A549 (cell line): Measurements from ENCODE around the gene TTC27. TPM values are rescaled to one million over a fixed set of nuclear protein-coding genes. Genes with fewer than 3 reads are reported as not detected.

Source experiments
- ATAC-seq, 2 experiments: fragments of 200-7000 bp in 1 of 2; fragments of >200 bp in 1 of 2; cut with Nextera tagmentation in 1 of 2; cut with Tn5 transposase in 1 of 2; 3 replicates each; pipeline versions ENCODE4 v1.8.0 to v1.9.1; 2018 to 2020; ENCODE audit warnings: mild to moderate bottlenecking in 1 of 2, moderate library complexity in 1 of 2
- CTCF ChIA-PET: fragments of 300-600 bp; sonication (Branson Sonifier 250); formaldehyde crosslinking; extraction: SDS; loops from one replicate; lab custom pipeline; 2021; ENCODE audit warnings: antibody characterized with exemption, inconsistent platforms; lab: Yijun Ruan, JAX
- POLR2A ChIA-PET: fragments of 350-600 bp; formaldehyde crosslinking; extraction: SDS; loops from one replicate; lab custom pipeline; 2021; ENCODE audit warnings: antibody characterized with exemption, inconsistent platforms; lab: Yijun Ruan, JAX
- DNase-seq, 2 experiments: peaks; one replicate each; pipeline versions ENCODE4 v3.0.0 to v3.0.0-alpha.2; 2011 to 2016; ENCODE audit warnings: low read depth in 1 of 2, low spot score in 1 of 2
- FAIRE-seq: peaks from 2 replicates; lab custom pipeline; 2011; peaks lifted over from hg19 to GRCh38; lab: Jason Lieb, UNC
- H3K27ac ChIP-seq, 2 experiments: fragments of >200 bp; sonication (Bioruptor Twin); formaldehyde crosslinking; 3 replicates each; pipeline ENCODE4 v1.5.1; 2016 to 2017
- H3K4me1 ChIP-seq: fragments of >200 bp; sonication (Bioruptor Twin); formaldehyde crosslinking; 3 replicates; pipeline ENCODE4 v1.6.1; 2016
- H3K4me2 ChIP-seq: fragments of >200 bp; sonication (Bioruptor Twin); formaldehyde crosslinking; 3 replicates; pipeline ENCODE4 v1.6.1; 2016
- H3K4me3 ChIP-seq: fragments of >200 bp; sonication (Bioruptor Twin); formaldehyde crosslinking; 3 replicates; pipeline ENCODE4 v1.5.1; 2016
- H3K9me3 ChIP-seq: fragments of >200 bp; sonication (Bioruptor Twin); formaldehyde crosslinking; 3 replicates; pipeline ENCODE4 v1.6.1; 2016
- BCL3 ChIP-seq: fragments of >200 bp; sonication (Bioruptor Twin); formaldehyde crosslinking; IDR thresholded peaks from 3 replicates; pipeline ENCODE4 v1.6.1; 2016
- BHLHE40 ChIP-seq: IDR thresholded peaks from 2 replicates; pipeline ENCODE4 v1.6.1; 2012; ENCODE audit warnings: low read depth, low read length, inconsistent platforms
- CBX8 ChIP-seq: fragments of 200-600 bp; sonication (generic); IDR thresholded peaks from 2 replicates; pipeline ENCODE4 v1.6.1; 2016
- CEBPB ChIP-seq, 2 experiments: fragments of >200 bp in 1 of 2; sonication (Bioruptor Twin) in 1 of 2; formaldehyde crosslinking in 1 of 2; IDR thresholded peaks; 2 replicates each; pipeline ENCODE4 v1.6.1; 2012 to 2016
- CHD4 ChIP-seq: fragments of 200-600 bp; sonication (generic); IDR thresholded peaks from 2 replicates; pipeline ENCODE4 v1.6.1; 2016; ENCODE audit warnings: antibody characterized with exemption, mild to moderate bottlenecking, borderline replicate concordance
- E2F6 ChIP-seq: IDR thresholded peaks from 2 replicates; pipeline ENCODE4 v1.6.1; 2012; ENCODE audit warnings: low read depth, borderline replicate concordance
- ESRRA ChIP-seq: fragments of 150-350 bp; IDR thresholded peaks from 2 replicates; pipeline ENCODE4 v1.6.1; 2014; ENCODE audit warnings: mild to moderate bottlenecking, low read length, borderline replicate concordance
- FOSL2 ChIP-seq, 2 experiments: fragments of 450-650 bp in 1 of 2; fragments of >200 bp in 1 of 2; sonication (Bioruptor Twin) in 1 of 2; formaldehyde crosslinking; IDR thresholded peaks; 2 replicates each; pipeline versions ENCODE4 v1.5.0 to v1.6.1; 2016 to 2020; ENCODE audit warnings: mild to moderate bottlenecking in 1 of 2, moderate library complexity in 1 of 2
- HOXB5 ChIP-seq: fragments of 250-450 bp; sonication (Bioruptor Pico); IDR thresholded peaks from 2 replicates; pipeline ENCODE4 v1.5.0; 2020; ENCODE audit warnings: mild to moderate bottlenecking, moderate library complexity
- JUNB ChIP-seq: fragments of >200 bp; sonication (Bioruptor Twin); formaldehyde crosslinking; IDR thresholded peaks from 2 replicates; pipeline ENCODE4 v1.6.1; 2016
- KDM1A ChIP-seq: fragments of 200-600 bp; sonication (generic); IDR thresholded peaks from 2 replicates; pipeline ENCODE4 v1.6.1; 2016; ENCODE audit warnings: low read depth, mild to moderate bottlenecking
- MAZ ChIP-seq: fragments of 150-350 bp; IDR thresholded peaks from 2 replicates; pipeline ENCODE4 v1.6.1; 2014; ENCODE audit warnings: antibody characterized with exemption, low read depth, low read length, borderline replicate concordance
- NFE2L2 ChIP-seq: fragments of 150-350 bp; conservative IDR thresholded peaks from 2 replicates; pipeline ENCODE4 v1.6.1; 2014; ENCODE audit warnings: low read length
- NPAS2 ChIP-seq: fragments of 250-450 bp; sonication (Bioruptor Pico); IDR thresholded peaks from 2 replicates; pipeline ENCODE4 v1.8.0; 2022; ENCODE audit warnings: mild to moderate bottlenecking, moderate library complexity, borderline replicate concordance
- NR3C1 ChIP-seq: fragments of >200 bp; sonication (Bioruptor Twin); formaldehyde crosslinking; IDR thresholded peaks from 3 replicates; pipeline ENCODE4 v1.6.1; 2017
- PHF8 ChIP-seq: fragments of 200-600 bp; sonication (generic); IDR thresholded peaks from 2 replicates; pipeline ENCODE4 v1.6.1; 2016; ENCODE audit warnings: low read depth, mild to moderate bottlenecking, antibody characterized with exemption, moderate library complexity, borderline replicate concordance
- POLR2A ChIP-seq: IDR thresholded peaks from 2 replicates; pipeline ENCODE4 v1.6.1; 2012; ENCODE audit warnings: mild to moderate bottlenecking, low read length
- POLR2AphosphoS2 ChIP-seq: conservative IDR thresholded peaks from 2 replicates; pipeline ENCODE4 v1.6.1; 2012; ENCODE audit warnings: low read length, improper control_type of control experiment, inconsistent platforms
- RARB ChIP-seq: fragments of 250-450 bp; sonication (Bioruptor Pico); IDR thresholded peaks from 2 replicates; pipeline ENCODE4 v1.8.0; 2021; ENCODE audit warnings: mild to moderate bottlenecking, moderate library complexity
- TP53 ChIP-seq: fragments of 250-450 bp; sonication (Bioruptor Pico); IDR thresholded peaks from 2 replicates; pipeline ENCODE4 v1.5.0; 2021; ENCODE audit warnings: mild to moderate bottlenecking, moderate library complexity
- USF2 ChIP-seq: fragments of 450-650 bp; IDR thresholded peaks from 2 replicates; pipeline ENCODE4 v1.6.1; 2014; ENCODE audit warnings: antibody characterized with exemption
- ZC3H11A ChIP-seq: fragments of 450-650 bp; IDR thresholded peaks from 2 replicates; pipeline ENCODE4 v1.6.1; 2014; ENCODE audit warnings: antibody characterized with exemption, mild to moderate bottlenecking
- whole genome bisulfite sequencing: methylation state at CpG from one replicate; pipeline ENCODE4 v1.1.6; 2017; ENCODE audit errors: missing lambda C conversion rate; 5-methylcytosine and 5-hydroxymethylcytosine counted together
- polyA plus RNA-seq, 4 experiments: library from polyadenylated mRNA; depleted of rRNA in 3 of 4; stranded (reverse); fragments of >200 nt; fragmentation: RNase III in 1 of 4; extraction: RNeasy Plus Mini Kit Qiagen cat#74134 plus additional on column Dnase treatment in 1 of 4; gene quantifications; 2 replicates in 3 of 4; 3 replicates in 1 of 4; pipeline ENCODE4 v1.2.3, GENCODE V29; 2011 to 2017
- TF ChIP-seq, protein P1 (sequence below): fragments of 200-600 bp; sonication (generic); IDR thresholded peaks from 2 replicates; pipeline ENCODE4 v1.6.1; 2016; ENCODE audit warnings: antibody characterized with exemption, mild to moderate bottlenecking, moderate library complexity
- TF ChIP-seq, protein P2 (sequence below): fragments of >200 bp; sonication (Bioruptor Twin); formaldehyde crosslinking; IDR thresholded peaks from 3 replicates; pipeline ENCODE4 v1.5.1; 2016
- TF ChIP-seq, protein P3 (sequence below): IDR thresholded peaks from 2 replicates; pipeline ENCODE4 v1.6.1; 2012

The TTC27 gene
- polyA plus RNA-seq, 2 of the 4 experiments (the other 2 are of a cell fraction), result 21.7 to 56.2 TPM

DNA sequence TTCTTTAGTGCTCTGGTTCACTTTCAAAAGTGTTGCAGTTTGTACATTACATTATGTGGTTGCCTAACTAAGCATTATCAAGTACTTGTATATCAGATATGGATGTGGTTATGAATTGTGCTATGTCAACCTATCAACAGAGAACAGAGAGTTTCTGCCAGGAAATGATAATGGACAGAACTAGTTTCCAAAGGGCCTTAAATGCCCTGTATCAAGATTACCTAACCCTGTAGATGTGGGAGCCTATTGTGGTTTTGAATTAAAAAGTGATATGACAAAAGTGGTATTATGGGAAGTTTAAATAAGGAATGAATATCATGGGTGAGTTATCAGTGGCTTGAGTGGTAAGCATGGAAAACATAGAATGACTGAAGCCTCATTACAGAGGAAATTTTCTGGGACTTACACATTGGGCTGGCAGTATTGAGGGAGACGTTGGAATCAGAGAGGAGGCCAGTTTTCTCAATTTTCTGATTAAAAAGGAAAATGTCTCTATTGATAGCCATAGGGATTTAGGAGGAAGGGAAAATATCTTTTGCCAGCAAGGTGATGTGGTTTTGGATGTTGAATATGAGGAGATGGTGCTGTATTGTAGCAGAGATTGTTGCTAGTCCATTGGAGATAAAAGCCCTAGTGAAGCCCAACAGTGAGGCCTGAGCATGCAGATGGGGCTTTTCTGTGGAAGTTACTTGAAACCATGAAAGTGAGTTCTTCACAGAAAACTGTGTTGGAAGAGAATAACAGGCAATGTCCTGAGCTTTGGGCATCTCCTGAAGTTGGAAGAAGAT lies 140.7 kb downstream of the TTC27 start:
- ChIA-PET CTCF (interaction anchor here (8.0 kb wide), 1 partner anchor 265 kb away, joined by 88 read pairs; no protein-coding TSS in a partner anchor), POLR2A (no interaction called here)
- DNase-seq (no peak), FAIRE-seq (no peak), ATAC-seq (no peak)
- Histone ChIP-seq H3K4me1 (no peaks in the 10 kb centered on the region), H3K4me2 (no peak overlapping the region), H3K27ac (no peak overlapping the region), H3K4me3 (no peak overlapping the region), H3K9me3 (no peaks in the 10 kb centered on the region)
- 79% methylated on average over 1 of the region's 1 CpG for WGBS
- TF ChIP-seq TP53 (CRISPR knock-in tag) (no peak), CHD4 (no peak), BHLHE40 (no peak), CBX8 (no peak), RARB (CRISPR knock-in tag) (no peak), NFE2L2 (no peak), NPAS2 (CRISPR knock-in tag) (no peak), FOSL2 (IDR thresholded peaks at IDR 0.05) (no peak), FOSL2 (CRISPR knock-in tag; IDR thresholded peaks at IDR 0.05) (no peak), MAZ (no peak), NR3C1 (no peak)
- TF ChIP-seq, protein P1, sequence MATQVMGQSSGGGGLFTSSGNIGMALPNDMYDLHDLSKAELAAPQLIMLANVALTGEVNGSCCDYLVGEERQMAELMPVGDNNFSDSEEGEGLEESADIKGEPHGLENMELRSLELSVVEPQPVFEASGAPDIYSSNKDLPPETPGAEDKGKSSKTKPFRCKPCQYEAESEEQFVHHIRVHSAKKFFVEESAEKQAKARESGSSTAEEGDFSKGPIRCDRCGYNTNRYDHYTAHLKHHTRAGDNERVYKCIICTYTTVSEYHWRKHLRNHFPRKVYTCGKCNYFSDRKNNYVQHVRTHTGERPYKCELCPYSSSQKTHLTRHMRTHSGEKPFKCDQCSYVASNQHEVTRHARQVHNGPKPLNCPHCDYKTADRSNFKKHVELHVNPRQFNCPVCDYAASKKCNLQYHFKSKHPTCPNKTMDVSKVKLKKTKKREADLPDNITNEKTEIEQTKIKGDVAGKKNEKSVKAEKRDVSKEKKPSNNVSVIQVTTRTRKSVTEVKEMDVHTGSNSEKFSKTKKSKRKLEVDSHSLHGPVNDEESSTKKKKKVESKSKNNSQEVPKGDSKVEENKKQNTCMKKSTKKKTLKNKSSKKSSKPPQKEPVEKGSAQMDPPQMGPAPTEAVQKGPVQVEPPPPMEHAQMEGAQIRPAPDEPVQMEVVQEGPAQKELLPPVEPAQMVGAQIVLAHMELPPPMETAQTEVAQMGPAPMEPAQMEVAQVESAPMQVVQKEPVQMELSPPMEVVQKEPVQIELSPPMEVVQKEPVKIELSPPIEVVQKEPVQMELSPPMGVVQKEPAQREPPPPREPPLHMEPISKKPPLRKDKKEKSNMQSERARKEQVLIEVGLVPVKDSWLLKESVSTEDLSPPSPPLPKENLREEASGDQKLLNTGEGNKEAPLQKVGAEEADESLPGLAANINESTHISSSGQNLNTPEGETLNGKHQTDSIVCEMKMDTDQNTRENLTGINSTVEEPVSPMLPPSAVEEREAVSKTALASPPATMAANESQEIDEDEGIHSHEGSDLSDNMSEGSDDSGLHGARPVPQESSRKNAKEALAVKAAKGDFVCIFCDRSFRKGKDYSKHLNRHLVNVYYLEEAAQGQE, result no peak

GRCh38 chr2:32770360-32770759 lies 142.5 kb downstream of the TTC27 start:
- FAIRE-seq, result no peak
- no peak for ATAC-seq
- 84% methylated on average over 5 of the region's 5 CpGs for WGBS
- no peaks in the 10 kb centered on the region for H3K4me1 ChIP-seq
- TF ChIP-seq POLR2A, result no peak
- TF ChIP-seq PHF8, result no peak
- TF ChIP-seq, protein P2, sequence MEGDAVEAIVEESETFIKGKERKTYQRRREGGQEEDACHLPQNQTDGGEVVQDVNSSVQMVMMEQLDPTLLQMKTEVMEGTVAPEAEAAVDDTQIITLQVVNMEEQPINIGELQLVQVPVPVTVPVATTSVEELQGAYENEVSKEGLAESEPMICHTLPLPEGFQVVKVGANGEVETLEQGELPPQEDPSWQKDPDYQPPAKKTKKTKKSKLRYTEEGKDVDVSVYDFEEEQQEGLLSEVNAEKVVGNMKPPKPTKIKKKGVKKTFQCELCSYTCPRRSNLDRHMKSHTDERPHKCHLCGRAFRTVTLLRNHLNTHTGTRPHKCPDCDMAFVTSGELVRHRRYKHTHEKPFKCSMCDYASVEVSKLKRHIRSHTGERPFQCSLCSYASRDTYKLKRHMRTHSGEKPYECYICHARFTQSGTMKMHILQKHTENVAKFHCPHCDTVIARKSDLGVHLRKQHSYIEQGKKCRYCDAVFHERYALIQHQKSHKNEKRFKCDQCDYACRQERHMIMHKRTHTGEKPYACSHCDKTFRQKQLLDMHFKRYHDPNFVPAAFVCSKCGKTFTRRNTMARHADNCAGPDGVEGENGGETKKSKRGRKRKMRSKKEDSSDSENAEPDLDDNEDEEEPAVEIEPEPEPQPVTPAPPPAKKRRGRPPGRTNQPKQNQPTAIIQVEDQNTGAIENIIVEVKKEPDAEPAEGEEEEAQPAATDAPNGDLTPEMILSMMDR, result no peak
- no peak for TF ChIP-seq RARB (CRISPR knock-in tag)
- TF ChIP-seq BCL3, result no peak
- no peak for TF ChIP-seq CEBPB (IDR thresholded peaks at IDR 0.05)
- TF ChIP-seq KDM1A, result no peak
- TF ChIP-seq HOXB5 (CRISPR knock-in tag), result no peak
- no peak for TF ChIP-seq NFE2L2
- TF ChIP-seq, protein P3, sequence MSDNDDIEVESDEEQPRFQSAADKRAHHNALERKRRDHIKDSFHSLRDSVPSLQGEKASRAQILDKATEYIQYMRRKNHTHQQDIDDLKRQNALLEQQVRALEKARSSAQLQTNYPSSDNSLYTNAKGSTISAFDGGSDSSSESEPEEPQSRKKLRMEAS, result no peak
- TF ChIP-seq ESRRA, result no peak
- no peak for TF ChIP-seq CBX8
- TF ChIP-seq E2F6, result no peak
- no peak for TF ChIP-seq USF2
- TF ChIP-seq ZC3H11A, result no peak
- TF ChIP-seq POLR2AphosphoS2, result no peak
- no peak for TF ChIP-seq TP53 (CRISPR knock-in tag)
- TF ChIP-seq JUNB, result no peak
- H3K9me3 ChIP-seq, result no peaks in the 10 kb centered on the region
- no peak overlapping the region for H3K4me2 ChIP-seq
- H3K4me3 ChIP-seq, result no peak overlapping the region
- DNase-seq, result no peak
- CTCF ChIA-PET, result interaction anchor here (0.7 to 8.0 kb wide), 6 partner anchors 41 to 602 kb away, joined by 3 to 88 read pairs (median 4); no protein-coding TSS in a partner anchor
- H3K27ac ChIP-seq, result no peak overlapping the region
- POLR2A ChIA-PET, result no interaction called here
